NB4 (cell line): ENCODE data around the gene MAPK14.

Source experiments
- DNase-seq: peaks from one replicate; pipeline ENCODE4 v3.0.0; 2010; ENCODE audit warnings: low read depth
- H3K4me3 ChIP-seq: one replicate; pipeline ENCODE4 v1.5.1; 2011; ENCODE audit warnings: mild to moderate bottlenecking, low read depth, low read length, moderate library complexity
- MYC ChIP-seq: IDR thresholded peaks from 2 replicates; pipeline ENCODE4 v1.6.1; 2011; ENCODE audit warnings: low read depth, low read length
- POLR2A ChIP-seq: IDR thresholded peaks from 2 replicates; pipeline ENCODE4 v1.6.1; 2011; ENCODE audit warnings: mild to moderate bottlenecking; ENCODE audit not compliant: insufficient read length; ENCODE audit errors: extremely low read depth
- TF ChIP-seq, protein P1 (sequence below): IDR thresholded peaks from 2 replicates; pipeline ENCODE4 v1.6.1; 2011; ENCODE audit warnings: low read depth, low read length
- TF ChIP-seq, protein P2 (sequence below): IDR thresholded peaks from one replicate; pipeline ENCODE4 v1.5.1; 2012; ENCODE audit warnings: low read depth, low read length

The MAPK14 gene

DNA sequence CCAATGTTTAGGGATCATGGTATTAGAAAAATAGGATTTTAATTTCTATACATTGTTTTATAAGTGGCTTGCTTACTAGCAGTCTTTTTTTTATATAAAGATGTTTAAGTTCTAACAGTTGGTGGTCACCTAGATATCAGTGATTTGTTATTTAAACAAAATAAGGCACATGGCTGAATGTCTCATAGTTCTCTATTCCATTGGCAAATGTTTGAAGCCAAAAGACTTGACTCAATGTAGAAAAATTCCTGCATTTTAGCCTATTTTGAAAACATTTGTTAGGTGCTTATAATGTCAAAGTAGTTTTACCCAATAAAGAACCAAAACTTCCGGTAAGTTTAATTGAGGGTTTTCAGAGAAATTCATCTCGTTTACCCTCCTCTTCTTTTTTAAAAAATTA is 26.8 kb downstream of the MAPK14 start:
- TF ChIP-seq, protein P1, sequence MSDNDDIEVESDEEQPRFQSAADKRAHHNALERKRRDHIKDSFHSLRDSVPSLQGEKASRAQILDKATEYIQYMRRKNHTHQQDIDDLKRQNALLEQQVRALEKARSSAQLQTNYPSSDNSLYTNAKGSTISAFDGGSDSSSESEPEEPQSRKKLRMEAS = no peak
- TF ChIP-seq MYC = no peak
- no peak overlapping the region for H3K4me3 ChIP-seq
- DNase-seq = no peak

DNA sequence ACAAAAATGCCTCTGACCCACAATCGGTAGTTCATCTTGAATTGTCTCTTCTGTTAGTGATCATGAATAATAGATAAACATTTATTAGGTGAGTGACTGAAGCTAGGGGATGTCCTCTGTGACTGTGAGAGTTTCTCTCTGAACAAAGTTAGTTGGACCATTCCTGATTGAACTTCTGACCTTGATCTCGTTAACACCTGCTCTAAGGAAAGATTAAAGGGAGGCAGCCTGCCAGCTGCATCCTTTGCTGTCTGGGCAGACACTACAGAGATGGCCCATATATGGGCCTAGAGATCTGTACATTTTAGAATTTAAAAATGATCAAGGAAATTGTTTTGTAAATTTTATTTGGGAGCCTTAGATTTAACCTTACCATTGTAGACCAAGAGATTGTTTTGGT is 27.3 kb downstream of the MAPK14 start:
- TF ChIP-seq POLR2A (no peak), MYC (no peak)
- TF ChIP-seq, protein P2, sequence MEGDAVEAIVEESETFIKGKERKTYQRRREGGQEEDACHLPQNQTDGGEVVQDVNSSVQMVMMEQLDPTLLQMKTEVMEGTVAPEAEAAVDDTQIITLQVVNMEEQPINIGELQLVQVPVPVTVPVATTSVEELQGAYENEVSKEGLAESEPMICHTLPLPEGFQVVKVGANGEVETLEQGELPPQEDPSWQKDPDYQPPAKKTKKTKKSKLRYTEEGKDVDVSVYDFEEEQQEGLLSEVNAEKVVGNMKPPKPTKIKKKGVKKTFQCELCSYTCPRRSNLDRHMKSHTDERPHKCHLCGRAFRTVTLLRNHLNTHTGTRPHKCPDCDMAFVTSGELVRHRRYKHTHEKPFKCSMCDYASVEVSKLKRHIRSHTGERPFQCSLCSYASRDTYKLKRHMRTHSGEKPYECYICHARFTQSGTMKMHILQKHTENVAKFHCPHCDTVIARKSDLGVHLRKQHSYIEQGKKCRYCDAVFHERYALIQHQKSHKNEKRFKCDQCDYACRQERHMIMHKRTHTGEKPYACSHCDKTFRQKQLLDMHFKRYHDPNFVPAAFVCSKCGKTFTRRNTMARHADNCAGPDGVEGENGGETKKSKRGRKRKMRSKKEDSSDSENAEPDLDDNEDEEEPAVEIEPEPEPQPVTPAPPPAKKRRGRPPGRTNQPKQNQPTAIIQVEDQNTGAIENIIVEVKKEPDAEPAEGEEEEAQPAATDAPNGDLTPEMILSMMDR = no peak
- TF ChIP-seq, protein P1 = no peak
- no peak overlapping the region for H3K4me3 ChIP-seq
- DNase-seq = no peak

DNA sequence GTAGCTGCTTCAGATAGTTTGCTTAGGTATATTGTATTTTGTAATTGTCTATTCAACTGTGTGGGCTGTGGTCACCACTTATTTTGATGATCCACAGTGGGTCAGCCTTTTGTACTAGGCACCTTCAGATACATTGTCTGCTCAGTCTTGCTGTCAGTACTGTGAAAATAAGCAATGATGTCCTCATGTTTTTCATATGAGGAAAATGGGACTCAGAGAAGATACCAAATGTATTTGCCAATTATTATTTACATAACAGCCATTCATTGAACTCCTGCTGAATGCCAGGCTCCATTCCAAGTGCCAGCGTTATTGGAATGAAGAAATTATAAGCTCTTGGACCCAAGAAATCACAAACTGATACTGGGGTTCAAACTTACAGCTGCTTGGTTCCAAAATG is 28.6 kb downstream of the MAPK14 start:
- DNase-seq = no peak
- TF ChIP-seq MYC (no peak), POLR2A (no peak)
- TF ChIP-seq, protein P1 = no peak
- TF ChIP-seq, protein P2 = no peak
- no peak overlapping the region for H3K4me3 ChIP-seq

DNA sequence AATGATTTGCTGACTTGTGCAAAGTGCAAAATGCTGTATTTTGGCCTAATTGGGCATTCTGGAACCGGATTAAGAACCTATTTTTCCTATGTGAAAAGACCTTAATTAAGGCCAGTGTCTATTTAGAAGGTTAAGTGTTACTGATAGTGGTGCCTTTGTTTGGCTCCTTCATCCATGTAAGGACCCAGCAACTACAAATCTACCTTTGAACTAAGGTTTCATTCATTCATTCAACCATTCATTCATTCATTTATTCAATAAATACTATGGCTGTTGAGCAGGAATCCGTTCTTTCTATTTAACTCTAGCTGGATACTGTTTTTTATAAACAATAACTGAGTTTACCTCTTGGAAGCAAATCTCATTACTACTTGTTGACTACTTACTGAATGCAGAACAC is 33.6 kb downstream of the MAPK14 start:
- no peak overlapping the region for H3K4me3 ChIP-seq
- TF ChIP-seq, protein P1 = no peak
- TF ChIP-seq POLR2A (no peak), MYC (no peak)
- TF ChIP-seq, protein P2 = no peak
- DNase-seq = no peak

DNA sequence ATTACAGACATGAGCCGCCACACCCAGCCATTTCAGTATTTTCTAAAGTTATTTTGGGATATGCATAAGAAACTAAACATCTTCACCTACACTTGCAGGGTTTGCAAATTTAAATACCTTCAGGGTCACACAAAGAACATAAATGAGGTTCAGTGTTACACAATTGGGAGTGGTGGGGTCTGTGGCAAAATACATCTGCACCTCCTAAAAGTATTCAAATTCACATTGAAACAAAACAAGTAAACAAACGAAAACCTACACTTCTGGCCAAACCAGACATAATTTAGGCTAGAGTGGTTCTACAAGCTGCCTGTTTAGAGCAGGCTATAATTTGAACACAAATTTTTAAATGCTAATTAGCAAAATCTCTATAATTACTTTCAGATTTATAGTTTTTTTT is 34.6 kb downstream of the MAPK14 start:
- DNase-seq = no peak
- H3K4me3 ChIP-seq = no peak overlapping the region
- TF ChIP-seq POLR2A (no peak), MYC (no peak)
- TF ChIP-seq, protein P1 = no peak
- TF ChIP-seq, protein P2 = no peak

DNA sequence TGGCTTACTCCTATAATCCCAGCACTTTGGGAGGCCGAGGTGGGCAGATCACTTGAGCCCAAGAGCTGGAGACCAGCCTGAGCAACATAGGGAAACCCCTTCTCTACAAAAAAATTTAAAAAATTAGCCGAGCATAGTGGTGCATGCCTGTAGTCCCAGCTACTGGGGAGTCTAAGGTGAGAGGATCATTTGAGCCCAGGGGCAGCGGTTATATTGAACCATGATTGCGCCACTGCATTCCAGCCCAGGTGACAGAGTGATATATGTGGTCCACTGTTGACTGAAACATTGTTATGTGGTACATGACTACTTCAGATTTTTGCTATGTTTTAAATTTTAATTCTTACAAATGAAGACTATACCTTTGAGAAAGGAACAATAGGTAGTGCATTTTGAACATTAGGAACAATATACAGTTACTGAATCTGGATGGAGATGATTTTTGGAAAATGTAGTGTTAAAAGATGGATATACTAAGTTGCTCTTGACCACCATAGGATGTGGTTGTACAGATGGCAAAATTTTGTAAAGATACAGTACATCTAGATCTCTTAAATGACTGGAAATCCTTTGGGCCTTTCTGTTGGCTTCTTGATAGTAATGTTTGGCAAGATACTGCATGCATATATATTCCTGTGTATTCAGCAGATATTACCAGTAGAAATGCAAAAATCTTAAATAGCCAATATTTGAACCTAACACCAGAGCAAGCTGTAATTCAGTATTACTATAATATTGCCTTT is 35.9 kb downstream of the MAPK14 start:
- no peak for DNase-seq
- TF ChIP-seq POLR2A (no peak), MYC (no peak)
- TF ChIP-seq, protein P2 = no peak
- TF ChIP-seq, protein P1 = no peak
- H3K4me3 ChIP-seq = no peak overlapping the region
